GM12878 (cell line): ENCODE data around the gene FBXW8. TPM values are rescaled to one million over a fixed set of nuclear protein-coding genes. Genes with fewer than 3 reads are reported as not detected.

Experiments used
- ATAC-seq: fragments of 200-7000 bp; cut with Tn5 transposase; 3 replicates; pipeline ENCODE4 v1.9.1; 2020; ENCODE audit warnings: mild to moderate bottlenecking, moderate library complexity
- BruUV-seq: library from RNA; stranded (reverse); fragments of 400-500 nt; replicated peaks from 2 replicates; lab custom pipeline; 2021; lab: Mats Ljungman, UMichigan
- CTCF ChIA-PET: fragments of 300-600 bp; sonication (Branson Sonifier 250); formaldehyde crosslinking; extraction: SDS; loops from one replicate; lab custom pipeline; 2021; ENCODE audit warnings: inconsistent platforms; lab: Yijun Ruan, JAX
- POLR2A ChIA-PET: fragments of 350-600 bp; formaldehyde crosslinking; extraction: SDS; loops from one replicate; lab custom pipeline; 2021; ENCODE audit warnings: inconsistent platforms; lab: Charles Lee
- RAD21 ChIA-PET: fragments of 300-600 bp; sonication (Branson Sonifier 250); formaldehyde crosslinking; loops from one replicate; lab custom pipeline; 2023; ENCODE audit warnings: antibody characterized with exemption; ENCODE audit not compliant: unreplicated experiment; lab: Charles Lee
- SMC1A ChIA-PET: fragments of 300-600 bp; sonication (Branson Sonifier 250); formaldehyde crosslinking; loops from one replicate; lab custom pipeline; 2023; ENCODE audit not compliant: unreplicated experiment, uncharacterized antibody; lab: Charles Lee
- DNase-seq: peaks from one replicate; pipeline ENCODE4 v3.0.0-alpha.2; 2011; ENCODE audit warnings: low read depth, low spot score
- FAIRE-seq: peaks from 3 replicates; lab custom pipeline; 2011; peaks lifted over from hg19 to GRCh38; lab: Jason Lieb, UNC
- H2AFZ ChIP-seq: 2 replicates; pipeline ENCODE4 v1.6.0; 2011; ENCODE audit warnings: low read depth, low read length, control low read depth; ENCODE audit not compliant: control insufficient read depth
- H3K27ac ChIP-seq: 2 replicates; pipeline ENCODE4 v1.5.1; 2011; ENCODE audit warnings: control low read depth; ENCODE audit not compliant: control insufficient read depth, insufficient read depth
- H3K27me3 ChIP-seq, 2 experiments: replicated peaks in 1 of 2; 2 replicates each; pipeline versions ENCODE4 v1.6.0 to v1.6.1; 2011; ENCODE audit warnings: low read length in 1 of 2; ENCODE audit not compliant: control insufficient read depth in 2 of 2, insufficient read depth in 2 of 2
- H3K36me3 ChIP-seq, 2 experiments: 2 replicates each; pipeline ENCODE4 v1.5.1; 2011; ENCODE audit warnings: low read length in 1 of 2; ENCODE audit not compliant: control insufficient read depth in 2 of 2, insufficient read depth in 2 of 2
- H3K4me1 ChIP-seq: 2 replicates; pipeline ENCODE4 v1.6.1; 2011; ENCODE audit warnings: mild to moderate bottlenecking, low read length, moderate library complexity, mixed read lengths; ENCODE audit not compliant: control insufficient read depth, insufficient read depth
- H3K4me2 ChIP-seq: 2 replicates; pipeline ENCODE4 v1.6.0; 2011; ENCODE audit warnings: control low read depth; ENCODE audit not compliant: control insufficient read depth, insufficient read depth
- H3K4me3 ChIP-seq: fragments of 200-600 bp; sonication (generic); 2 replicates; pipeline ENCODE4 v1.5.1; 2016
- H3K79me2 ChIP-seq: 2 replicates; pipeline ENCODE4 v1.6.0; 2011; ENCODE audit warnings: low read length; ENCODE audit not compliant: control insufficient read depth, insufficient read depth
- H3K9ac ChIP-seq: 2 replicates; pipeline ENCODE4 v1.8.0; 2011; ENCODE audit warnings: low read length, control low read depth, mixed read lengths; ENCODE audit not compliant: control insufficient read depth, insufficient read depth
- H3K9me3 ChIP-seq: replicated peaks from 3 replicates; pipeline ENCODE4 v1.5.1; 2011; ENCODE audit warnings: mild to moderate bottlenecking, low read length; ENCODE audit not compliant: control insufficient read depth, insufficient read depth
- H4K20me1 ChIP-seq: 2 replicates; pipeline ENCODE4 v1.6.0; 2011; ENCODE audit not compliant: control insufficient read depth, insufficient read depth
- CBFB ChIP-seq: IDR thresholded peaks from 2 replicates; pipeline ENCODE4 v1.6.1; 2016; ENCODE audit warnings: antibody characterized with exemption, low read depth
- CBX3 ChIP-seq: fragments of 200-600 bp; sonication (generic); IDR thresholded peaks from 2 replicates; pipeline ENCODE4 v1.6.1; 2016; ENCODE audit warnings: low read depth, borderline replicate concordance
- CEBPB ChIP-seq, 2 experiments: fragments of 150-350 bp in 1 of 2; IDR thresholded peaks; 2 replicates each; pipeline ENCODE4 v1.6.1; 2012 to 2014; ENCODE audit warnings: low read depth in 2 of 2, low read length in 2 of 2, borderline replicate concordance in 1 of 2, inconsistent platforms in 1 of 2
- MEF2B ChIP-seq: fragments of 450-650 bp; IDR thresholded peaks from 2 replicates; pipeline ENCODE4 v1.6.1; 2018; ENCODE audit warnings: mild to moderate bottlenecking, moderate library complexity; ENCODE audit not compliant: partially characterized antibody, poor library complexity, severe bottlenecking
- MTA2 ChIP-seq: fragments of 450-650 bp; IDR thresholded peaks from 2 replicates; pipeline ENCODE4 v1.6.1; 2016; ENCODE audit warnings: low read depth, mild to moderate bottlenecking, moderate library complexity
- NFXL1 ChIP-seq: fragments of 450-650 bp; IDR thresholded peaks from 2 replicates; pipeline ENCODE4 v1.6.1; 2017; ENCODE audit warnings: antibody characterized with exemption, mild to moderate bottlenecking, borderline replicate concordance
- NFYB ChIP-seq: IDR thresholded peaks from 2 replicates; pipeline ENCODE4 v1.6.1; 2011; ENCODE audit warnings: low read depth, mild to moderate bottlenecking, low read length, improper control_type of control experiment, moderate library complexity; ENCODE audit not compliant: insufficient read depth
- WGBS: methylation state at CpG from one replicate; pipeline ENCODE4 v1.1.6; 2016; ENCODE audit warnings: low lambda C conversion rate; ENCODE audit not compliant: insufficient replicate concordance, insufficient coverage; ENCODE audit errors: missing lambda C conversion rate; 5-methylcytosine and 5-hydroxymethylcytosine counted together
- in situ Hi-C: fragments of 300-500 bp; cut with MboI; formaldehyde crosslinking; loops from 9 replicates; pipeline ENCODE4 v1.14.3; 2018; ENCODE audit warnings: mixed read lengths
- intact Hi-C: fragments of 100-400 bp; cut with micrococcal nuclease; formaldehyde crosslinking; loops from one replicate; pipeline ENCODE4 v1.14.2; 2022; ENCODE audit not compliant: unreplicated experiment
- polyA plus RNA-seq, 11 experiments: library from polyadenylated mRNA; depleted of rRNA in 4 of 11; unstranded in 6 of 11; stranded (reverse) in 5 of 11; fragments of >200 nt; fragmentation: Nextera tagmentation in 4 of 11; fragmentation: Illumina TruSeq in 1 of 11; extraction: Ambion mirVana in 4 of 11; extraction: Trizol in 1 of 11; gene quantifications; 1 replicate in 1 of 11; 2 replicates in 10 of 11; pipeline versions ENCODE4 v1.2.1 to v1.2.3, GENCODE V29; 2011 to 2016; ENCODE audit warnings: inconsistent platforms in 2 of 11, missing spikeins in 2 of 11, low read depth in 1 of 11
- total RNA-seq, 4 experiments: library from RNA; depleted of rRNA in 3 of 4; stranded (reverse); fragments of >200 nt in 3 of 4; fragmentation: Illumina TruSeq in 1 of 4; extraction: Trizol in 1 of 4; gene quantifications; 2 replicates each; pipeline versions ENCODE4 v1.2.1 to v1.2.3, GENCODE V29; 2013 to 2021
- TF ChIP-seq, protein P1 (sequence below): IDR thresholded peaks from 2 replicates; pipeline ENCODE4 v1.6.1; 2012; ENCODE audit warnings: low read depth, low read length, improper control_type of control experiment
- TF ChIP-seq, protein P2 (sequence below): fragments of 450-650 bp; formaldehyde crosslinking; IDR thresholded peaks from 2 replicates; pipeline ENCODE4 v1.5.0; 2022; ENCODE audit warnings: mild to moderate bottlenecking, missing genetic modification characterization
- TF ChIP-seq, protein P3 (sequence below): IDR thresholded peaks from 2 replicates; pipeline ENCODE4 v1.6.1; 2012; ENCODE audit warnings: mild to moderate bottlenecking, low read depth, low read length
- TF ChIP-seq, protein P4 (sequence below): IDR thresholded peaks from 2 replicates; pipeline ENCODE4 v1.6.1; 2012; ENCODE audit warnings: low read depth, low read length, improper control_type of control experiment
- TF ChIP-seq, protein P5 (sequence below): fragments of 450-650 bp; conservative IDR thresholded peaks from 2 replicates; pipeline ENCODE4 v1.6.1; 2017; ENCODE audit warnings: mild to moderate bottlenecking, moderate library complexity

The FBXW8 gene
- total and polyA plus RNA-seq, 10 of the 15 experiments (the other 5 are each of a cell fraction or from before 2014, with no cell fraction given): 0.49 to 7.5 (median 4.4) TPM

DNA sequence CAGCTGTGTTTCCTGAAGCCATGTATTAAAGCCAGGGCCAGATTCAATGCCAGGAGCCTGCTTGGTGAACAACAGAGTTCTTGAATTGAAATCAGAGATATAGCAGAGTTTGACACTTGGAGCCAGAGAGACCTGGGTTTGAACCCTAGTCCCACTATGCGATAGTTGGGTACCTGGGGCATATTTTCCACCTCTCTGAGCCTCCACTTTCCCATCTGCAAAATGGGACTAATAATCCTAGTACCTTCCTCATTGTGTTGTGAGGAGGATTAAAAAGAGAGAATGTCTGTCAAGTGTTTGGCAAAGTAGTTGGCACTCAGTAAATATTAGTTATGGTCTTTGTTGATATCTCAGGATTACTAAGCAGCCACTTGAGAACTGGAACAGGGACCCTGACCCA is 23.5 kb upstream of the FBXW8 start:
- FAIRE-seq (no peak), ATAC-seq (no peak), DNase-seq (no peak)
- Histone ChIP-seq H3K9me3 (no peaks in the 10 kb centered on the region), H4K20me1 (no peaks in the 10 kb centered on the region), H3K4me1 (no peaks in the 10 kb centered on the region), H3K27ac (no peak overlapping the region), H3K9ac (no peak overlapping the region), H3K79me2 (no peaks in the 10 kb centered on the region), H2AFZ (no peak overlapping the region), H3K4me2 (no peak overlapping the region), H3K4me3 (no peak overlapping the region), H3K27me3 (peaks cover 3 to 5% of the 10 kb centered on the region in 2 experiments; a peak in 2 of 4 replicates), H3K36me3 (no peaks in the 10 kb centered on the region)
- BruUV-seq: no TSS peak
- intact Hi-C loops (loop anchor here (10.0 kb wide), 1 partner anchor 152 kb away; the partner anchor contains the start of genes RNFT2 and SPRING1), in situ Hi-C loops (no loop called here)
- 33% methylated on average over 1 of the region's 1 CpG for WGBS
- RAD21 ChIA-PET: no interaction called here
- SMC1A ChIA-PET: no interaction called here
- POLR2A ChIA-PET: no interaction called here
- CTCF ChIA-PET: no interaction called here
- TF ChIP-seq, protein P1, sequence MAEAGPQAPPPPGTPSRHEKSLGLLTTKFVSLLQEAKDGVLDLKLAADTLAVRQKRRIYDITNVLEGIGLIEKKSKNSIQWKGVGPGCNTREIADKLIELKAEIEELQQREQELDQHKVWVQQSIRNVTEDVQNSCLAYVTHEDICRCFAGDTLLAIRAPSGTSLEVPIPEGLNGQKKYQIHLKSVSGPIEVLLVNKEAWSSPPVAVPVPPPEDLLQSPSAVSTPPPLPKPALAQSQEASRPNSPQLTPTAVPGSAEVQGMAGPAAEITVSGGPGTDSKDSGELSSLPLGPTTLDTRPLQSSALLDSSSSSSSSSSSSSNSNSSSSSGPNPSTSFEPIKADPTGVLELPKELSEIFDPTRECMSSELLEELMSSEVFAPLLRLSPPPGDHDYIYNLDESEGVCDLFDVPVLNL: no peak
- no peak for TF ChIP-seq CBX3
- TF ChIP-seq, protein P2, sequence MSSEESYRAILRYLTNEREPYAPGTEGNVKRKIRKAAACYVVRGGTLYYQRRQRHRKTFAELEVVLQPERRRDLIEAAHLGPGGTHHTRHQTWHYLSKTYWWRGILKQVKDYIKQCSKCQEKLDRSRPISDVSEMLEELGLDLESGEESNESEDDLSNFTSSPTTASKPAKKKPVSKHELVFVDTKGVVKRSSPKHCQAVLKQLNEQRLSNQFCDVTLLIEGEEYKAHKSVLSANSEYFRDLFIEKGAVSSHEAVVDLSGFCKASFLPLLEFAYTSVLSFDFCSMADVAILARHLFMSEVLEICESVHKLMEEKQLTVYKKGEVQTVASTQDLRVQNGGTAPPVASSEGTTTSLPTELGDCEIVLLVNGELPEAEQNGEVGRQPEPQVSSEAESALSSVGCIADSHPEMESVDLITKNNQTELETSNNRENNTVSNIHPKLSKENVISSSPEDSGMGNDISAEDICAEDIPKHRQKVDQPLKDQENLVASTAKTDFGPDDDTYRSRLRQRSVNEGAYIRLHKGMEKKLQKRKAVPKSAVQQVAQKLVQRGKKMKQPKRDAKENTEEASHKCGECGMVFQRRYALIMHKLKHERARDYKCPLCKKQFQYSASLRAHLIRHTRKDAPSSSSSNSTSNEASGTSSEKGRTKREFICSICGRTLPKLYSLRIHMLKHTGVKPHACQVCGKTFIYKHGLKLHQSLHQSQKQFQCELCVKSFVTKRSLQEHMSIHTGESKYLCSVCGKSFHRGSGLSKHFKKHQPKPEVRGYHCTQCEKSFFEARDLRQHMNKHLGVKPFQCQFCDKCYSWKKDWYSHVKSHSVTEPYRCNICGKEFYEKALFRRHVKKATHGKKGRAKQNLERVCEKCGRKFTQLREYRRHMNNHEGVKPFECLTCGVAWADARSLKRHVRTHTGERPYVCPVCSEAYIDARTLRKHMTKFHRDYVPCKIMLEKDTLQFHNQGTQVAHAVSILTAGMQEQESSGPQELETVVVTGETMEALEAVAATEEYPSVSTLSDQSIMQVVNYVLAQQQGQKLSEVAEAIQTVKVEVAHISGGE: no peak
- TF ChIP-seq, protein P3, sequence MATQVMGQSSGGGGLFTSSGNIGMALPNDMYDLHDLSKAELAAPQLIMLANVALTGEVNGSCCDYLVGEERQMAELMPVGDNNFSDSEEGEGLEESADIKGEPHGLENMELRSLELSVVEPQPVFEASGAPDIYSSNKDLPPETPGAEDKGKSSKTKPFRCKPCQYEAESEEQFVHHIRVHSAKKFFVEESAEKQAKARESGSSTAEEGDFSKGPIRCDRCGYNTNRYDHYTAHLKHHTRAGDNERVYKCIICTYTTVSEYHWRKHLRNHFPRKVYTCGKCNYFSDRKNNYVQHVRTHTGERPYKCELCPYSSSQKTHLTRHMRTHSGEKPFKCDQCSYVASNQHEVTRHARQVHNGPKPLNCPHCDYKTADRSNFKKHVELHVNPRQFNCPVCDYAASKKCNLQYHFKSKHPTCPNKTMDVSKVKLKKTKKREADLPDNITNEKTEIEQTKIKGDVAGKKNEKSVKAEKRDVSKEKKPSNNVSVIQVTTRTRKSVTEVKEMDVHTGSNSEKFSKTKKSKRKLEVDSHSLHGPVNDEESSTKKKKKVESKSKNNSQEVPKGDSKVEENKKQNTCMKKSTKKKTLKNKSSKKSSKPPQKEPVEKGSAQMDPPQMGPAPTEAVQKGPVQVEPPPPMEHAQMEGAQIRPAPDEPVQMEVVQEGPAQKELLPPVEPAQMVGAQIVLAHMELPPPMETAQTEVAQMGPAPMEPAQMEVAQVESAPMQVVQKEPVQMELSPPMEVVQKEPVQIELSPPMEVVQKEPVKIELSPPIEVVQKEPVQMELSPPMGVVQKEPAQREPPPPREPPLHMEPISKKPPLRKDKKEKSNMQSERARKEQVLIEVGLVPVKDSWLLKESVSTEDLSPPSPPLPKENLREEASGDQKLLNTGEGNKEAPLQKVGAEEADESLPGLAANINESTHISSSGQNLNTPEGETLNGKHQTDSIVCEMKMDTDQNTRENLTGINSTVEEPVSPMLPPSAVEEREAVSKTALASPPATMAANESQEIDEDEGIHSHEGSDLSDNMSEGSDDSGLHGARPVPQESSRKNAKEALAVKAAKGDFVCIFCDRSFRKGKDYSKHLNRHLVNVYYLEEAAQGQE: no peak
- TF ChIP-seq CEBPB (IDR thresholded peaks at IDR 0.05; ENCODE audit: borderline replicate concordance in 1 of 2, low read depth in 2 of 2, low read length in 2 of 2): no peak
- TF ChIP-seq, protein P4, sequence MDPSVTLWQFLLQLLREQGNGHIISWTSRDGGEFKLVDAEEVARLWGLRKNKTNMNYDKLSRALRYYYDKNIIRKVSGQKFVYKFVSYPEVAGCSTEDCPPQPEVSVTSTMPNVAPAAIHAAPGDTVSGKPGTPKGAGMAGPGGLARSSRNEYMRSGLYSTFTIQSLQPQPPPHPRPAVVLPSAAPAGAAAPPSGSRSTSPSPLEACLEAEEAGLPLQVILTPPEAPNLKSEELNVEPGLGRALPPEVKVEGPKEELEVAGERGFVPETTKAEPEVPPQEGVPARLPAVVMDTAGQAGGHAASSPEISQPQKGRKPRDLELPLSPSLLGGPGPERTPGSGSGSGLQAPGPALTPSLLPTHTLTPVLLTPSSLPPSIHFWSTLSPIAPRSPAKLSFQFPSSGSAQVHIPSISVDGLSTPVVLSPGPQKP: no peak
- TF ChIP-seq CBFB: no peak
- TF ChIP-seq, protein P5, sequence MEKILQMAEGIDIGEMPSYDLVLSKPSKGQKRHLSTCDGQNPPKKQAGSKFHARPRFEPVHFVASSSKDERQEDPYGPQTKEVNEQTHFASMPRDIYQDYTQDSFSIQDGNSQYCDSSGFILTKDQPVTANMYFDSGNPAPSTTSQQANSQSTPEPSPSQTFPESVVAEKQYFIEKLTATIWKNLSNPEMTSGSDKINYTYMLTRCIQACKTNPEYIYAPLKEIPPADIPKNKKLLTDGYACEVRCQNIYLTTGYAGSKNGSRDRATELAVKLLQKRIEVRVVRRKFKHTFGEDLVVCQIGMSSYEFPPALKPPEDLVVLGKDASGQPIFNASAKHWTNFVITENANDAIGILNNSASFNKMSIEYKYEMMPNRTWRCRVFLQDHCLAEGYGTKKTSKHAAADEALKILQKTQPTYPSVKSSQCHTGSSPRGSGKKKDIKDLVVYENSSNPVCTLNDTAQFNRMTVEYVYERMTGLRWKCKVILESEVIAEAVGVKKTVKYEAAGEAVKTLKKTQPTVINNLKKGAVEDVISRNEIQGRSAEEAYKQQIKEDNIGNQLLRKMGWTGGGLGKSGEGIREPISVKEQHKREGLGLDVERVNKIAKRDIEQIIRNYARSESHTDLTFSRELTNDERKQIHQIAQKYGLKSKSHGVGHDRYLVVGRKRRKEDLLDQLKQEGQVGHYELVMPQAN: no peak
- TF ChIP-seq NFYB: no peak
- TF ChIP-seq MEF2B: no peak
- TF ChIP-seq MTA2: no peak
- TF ChIP-seq NFXL1: no peak
